GM21381 (cell line): ENCODE measurements around the gene TMCC3.
"Not testable (repeated sequence)": the region's sequence is repeated elsewhere in the genome, so short reads cannot be mapped to it uniquely, and the experiment has no call there.

Experiments
- ATAC-seq: cut with Tn5 transposase; IDR thresholded peaks from one replicate; pipeline ENCODE4 v1.9.1; 2021; ENCODE audit warnings: mild to moderate bottlenecking, moderate library complexity; ENCODE audit not compliant: unreplicated experiment

TMCC3 gene

DNA sequence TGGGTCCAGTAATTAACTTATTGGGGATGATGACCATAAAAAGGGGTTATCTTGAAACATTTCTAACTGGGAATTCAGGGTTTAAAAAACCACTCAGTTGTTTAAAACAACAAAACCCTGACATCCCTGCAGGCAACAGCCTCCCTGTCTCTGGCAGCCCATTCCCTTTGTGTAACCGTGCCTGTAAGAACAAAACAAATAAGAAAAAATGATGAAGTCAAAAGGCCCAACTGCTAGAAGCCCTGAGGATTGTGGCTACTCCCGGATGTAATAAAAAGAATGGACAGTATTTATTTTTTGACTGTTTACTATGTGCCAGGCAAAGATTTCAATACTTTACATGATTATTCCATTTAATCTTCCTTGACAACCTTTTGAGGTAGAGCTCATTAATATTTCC lies 75.3 kb downstream of the TMCC3 start:
- no peak for ATAC-seq

DNA sequence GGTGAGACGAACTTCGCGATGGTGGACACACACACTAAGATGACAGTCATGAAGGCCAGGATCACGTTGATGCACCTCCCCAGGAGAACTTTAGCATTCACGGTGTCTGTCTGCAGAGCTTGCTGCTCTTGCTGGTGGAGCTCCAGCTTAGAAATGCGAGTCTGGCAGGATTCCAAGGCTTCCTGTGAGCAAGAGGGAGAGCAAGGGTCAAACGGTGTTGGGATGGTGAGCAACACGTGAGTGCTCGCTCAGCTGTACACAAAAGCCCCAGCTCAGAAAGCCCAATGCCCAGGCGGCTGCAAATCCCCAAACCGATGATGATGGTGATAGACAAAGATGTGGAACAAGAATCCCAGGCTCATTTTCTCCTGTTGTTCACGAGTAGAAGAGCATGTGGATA lies 78.8 kb downstream of the TMCC3 start:
- no peak for ATAC-seq

DNA sequence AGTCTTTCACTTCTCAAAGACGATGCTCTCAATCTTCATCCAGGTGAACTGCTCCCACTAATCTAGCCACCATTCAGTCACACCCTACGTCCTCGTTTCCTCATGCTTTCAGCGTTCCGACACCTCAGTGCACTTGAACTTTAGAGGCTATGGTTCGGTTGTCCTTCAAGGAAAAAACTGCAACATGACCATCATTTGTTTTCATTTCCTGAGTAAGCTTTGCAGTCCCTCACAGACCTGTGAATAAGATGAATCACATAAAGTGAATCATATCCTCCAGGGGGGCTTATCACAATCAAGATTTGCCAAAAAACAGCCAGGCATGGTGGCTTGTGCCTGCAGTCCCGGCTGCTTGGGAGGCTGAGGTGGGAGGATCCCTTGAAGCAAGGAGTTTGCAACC lies 80.2 kb downstream of the TMCC3 start:
- no peak for ATAC-seq

- ATAC-seq = no peak
These were observed 82.6 kb downstream of the TMCC3 start for GRCh38 chr12:94567761-94568160.

DNA sequence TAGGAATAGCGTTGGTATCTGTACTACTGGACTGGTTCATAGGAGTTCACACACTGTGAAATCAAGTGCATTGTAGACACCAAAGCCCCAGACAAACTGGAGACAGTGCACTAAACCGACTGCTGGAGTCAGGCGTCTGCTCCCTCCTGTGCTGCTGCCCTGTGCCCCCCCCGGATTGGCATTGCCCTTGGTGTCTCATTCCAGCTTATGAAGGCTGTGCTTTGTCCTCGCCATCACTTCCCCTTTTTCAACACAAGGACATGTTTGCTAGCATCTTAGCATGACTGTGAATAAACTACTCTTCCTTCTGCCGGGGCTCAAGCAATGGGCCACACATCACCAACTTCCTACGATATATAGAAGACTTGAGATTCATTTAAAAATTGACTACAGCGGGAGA lies 84.0 kb downstream of the TMCC3 start:
- ATAC-seq = no peak

GRCh38 chr12:94565683-94566082 lies 84.7 kb downstream of the TMCC3 start:
- no peak for ATAC-seq

- no peak for ATAC-seq
These were observed 87.1 kb downstream of the TMCC3 start for GRCh38 chr12:94563286-94563685.

DNA sequence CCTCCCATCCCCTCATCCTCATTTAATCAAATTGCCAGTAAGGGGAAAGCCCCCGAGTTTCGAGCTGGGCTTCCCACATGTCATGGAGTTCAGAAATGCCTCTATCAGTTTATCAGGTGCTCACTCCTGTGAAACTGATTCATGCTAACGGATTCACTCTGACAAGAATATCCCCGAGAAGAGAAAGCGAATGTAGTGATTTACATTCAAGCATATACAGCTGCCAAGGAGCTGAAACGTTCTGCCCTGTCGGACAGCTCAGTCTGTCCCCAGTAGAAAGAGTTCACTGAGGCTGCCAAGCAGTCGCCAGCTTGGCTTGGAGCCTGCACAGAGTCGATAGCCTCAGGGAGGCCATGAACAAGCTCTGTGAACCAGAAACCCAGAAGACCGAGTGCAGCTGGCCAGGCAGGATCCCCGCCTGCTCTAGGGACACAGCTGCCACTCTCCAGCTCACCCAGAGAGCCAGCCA lies 88.4 kb downstream of the TMCC3 start:
- ATAC-seq = peak; percentile 81

GRCh38 chr12:94560431-94561221 lies 89.7 kb downstream of the TMCC3 start:
- ATAC-seq = peak; percentile 43

DNA sequence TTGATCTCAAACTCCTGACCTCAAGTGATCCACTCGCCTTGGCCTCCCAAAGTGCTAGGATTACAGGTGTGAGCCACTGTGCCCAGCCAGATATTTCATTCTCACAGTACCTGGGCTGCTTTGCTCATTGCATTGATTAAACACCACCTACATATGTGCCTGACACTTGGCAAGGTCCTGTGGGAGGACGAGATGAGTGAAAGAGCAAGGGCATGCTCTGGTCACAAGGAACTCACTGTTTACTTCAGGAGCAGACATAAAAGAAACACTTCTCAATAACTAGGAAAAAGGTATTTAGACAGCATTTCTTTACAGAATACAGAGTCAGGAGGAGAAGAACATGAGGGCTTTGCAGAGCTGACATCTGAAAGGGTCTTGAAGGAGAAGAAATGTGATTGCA lies 91.7 kb downstream of the TMCC3 start:
- no peak for ATAC-seq

DNA sequence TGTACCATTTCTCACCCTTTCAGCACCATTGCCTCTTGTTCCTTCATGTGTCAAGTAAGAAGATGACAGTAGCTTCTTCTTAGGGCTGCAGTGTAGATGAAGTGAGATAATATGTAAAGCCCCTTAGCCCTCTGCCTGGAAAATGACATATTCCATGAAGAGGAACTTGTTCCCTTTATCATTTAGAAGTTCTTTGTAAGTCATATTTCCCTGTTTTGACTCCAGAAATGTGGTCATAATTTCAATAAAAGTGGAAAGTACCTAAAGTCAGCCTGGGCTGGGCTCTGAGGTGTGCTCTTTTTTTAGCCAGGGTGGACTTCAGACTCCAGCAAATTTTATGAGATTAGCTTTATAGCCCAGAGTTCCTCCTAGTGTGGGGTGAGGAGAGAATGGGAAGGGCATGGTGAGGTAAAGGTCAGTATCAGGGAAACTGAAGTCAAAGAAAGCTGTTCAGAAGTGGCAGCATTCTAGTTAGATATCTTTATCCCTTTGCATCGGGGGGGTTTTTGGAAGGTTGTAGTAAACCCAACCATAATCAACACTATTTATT lies 92.5 kb downstream of the TMCC3 start:
- no peak for ATAC-seq

DNA sequence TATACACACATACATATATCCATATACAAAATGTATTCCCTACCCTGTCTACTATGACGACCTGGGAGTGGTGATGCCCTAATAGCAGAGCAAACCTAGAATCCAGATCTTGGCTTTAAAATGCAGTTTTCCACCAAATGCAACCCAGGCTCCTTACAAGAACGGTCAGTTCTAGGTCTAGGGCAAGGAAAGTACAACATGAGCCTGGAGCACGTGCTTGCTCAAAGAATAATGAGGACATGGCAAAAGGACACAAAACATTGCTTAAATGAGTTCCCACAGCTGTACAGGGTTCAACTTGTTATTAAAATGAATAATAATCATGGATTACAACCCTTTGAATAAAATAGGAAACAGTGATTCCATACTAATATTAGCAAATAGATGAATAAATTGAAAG lies 94.7 kb downstream of the TMCC3 start:
- no peak for ATAC-seq

- no peak for ATAC-seq
These were observed 96.5 kb downstream of the TMCC3 start for GRCh38 chr12:94553875-94554274.

DNA sequence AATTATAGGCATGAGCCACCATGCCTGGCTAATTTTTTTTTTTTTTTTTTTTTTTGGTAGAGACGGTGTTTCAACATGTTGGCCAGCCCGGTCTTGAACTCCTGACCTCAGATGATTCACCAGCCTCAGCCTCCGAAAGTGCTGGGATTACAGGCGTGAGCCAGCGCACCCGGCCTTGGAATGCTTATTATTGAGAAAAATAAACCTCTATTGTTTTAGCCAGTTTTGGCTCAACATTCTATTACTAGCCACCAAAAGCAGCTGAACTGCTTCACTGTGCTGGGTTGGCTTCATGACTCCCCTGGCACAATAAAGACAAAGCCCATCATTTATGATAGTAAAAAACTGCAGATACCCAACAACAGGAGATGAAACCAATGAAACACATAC lies 97.2 kb downstream of the TMCC3 start:
- ATAC-seq = no peak

DNA sequence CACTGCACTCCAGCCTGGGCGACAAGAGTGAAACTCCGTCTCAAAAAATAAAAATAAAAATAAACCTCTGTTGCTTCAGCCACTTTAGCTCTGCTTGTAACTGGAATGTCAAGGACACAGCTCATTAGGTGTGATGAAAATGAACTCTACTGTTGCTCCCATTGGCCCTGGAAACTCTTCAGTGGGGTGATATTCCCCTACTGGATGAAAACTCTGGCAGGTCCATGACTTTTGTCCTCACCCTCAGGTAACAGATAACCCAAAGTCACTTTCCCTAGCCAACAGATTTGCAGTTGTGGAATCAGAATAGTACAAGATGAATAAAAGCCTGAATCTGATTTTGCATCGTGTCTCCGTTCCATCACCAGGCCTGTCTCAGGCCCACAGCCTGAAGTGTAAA lies 98.5 kb downstream of the TMCC3 start:
- ATAC-seq = no peak

- no peak for ATAC-seq
These were observed 99.4 kb downstream of the TMCC3 start for GRCh38 chr12:94550964-94551363.

DNA sequence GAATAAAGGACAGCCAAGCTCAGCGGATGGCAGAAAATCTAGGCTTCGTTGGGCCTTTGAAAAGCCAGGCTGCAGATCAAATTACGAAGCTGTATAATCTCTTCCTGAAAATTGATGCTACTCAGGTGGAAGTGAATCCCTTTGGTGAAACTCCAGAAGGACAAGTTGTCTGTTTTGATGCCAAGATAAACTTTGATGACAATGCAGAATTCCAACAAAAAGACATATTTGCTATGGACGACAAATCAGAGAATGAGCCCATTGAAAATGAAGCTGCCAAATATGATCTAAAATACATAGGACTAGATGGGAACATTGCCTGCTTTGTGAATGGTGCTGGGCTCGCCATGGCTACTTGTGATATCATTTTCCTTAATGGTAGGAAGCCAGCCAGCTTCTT lies 101.5 kb downstream of the TMCC3 start:
- ATAC-seq = not testable (repeated sequence)

DNA sequence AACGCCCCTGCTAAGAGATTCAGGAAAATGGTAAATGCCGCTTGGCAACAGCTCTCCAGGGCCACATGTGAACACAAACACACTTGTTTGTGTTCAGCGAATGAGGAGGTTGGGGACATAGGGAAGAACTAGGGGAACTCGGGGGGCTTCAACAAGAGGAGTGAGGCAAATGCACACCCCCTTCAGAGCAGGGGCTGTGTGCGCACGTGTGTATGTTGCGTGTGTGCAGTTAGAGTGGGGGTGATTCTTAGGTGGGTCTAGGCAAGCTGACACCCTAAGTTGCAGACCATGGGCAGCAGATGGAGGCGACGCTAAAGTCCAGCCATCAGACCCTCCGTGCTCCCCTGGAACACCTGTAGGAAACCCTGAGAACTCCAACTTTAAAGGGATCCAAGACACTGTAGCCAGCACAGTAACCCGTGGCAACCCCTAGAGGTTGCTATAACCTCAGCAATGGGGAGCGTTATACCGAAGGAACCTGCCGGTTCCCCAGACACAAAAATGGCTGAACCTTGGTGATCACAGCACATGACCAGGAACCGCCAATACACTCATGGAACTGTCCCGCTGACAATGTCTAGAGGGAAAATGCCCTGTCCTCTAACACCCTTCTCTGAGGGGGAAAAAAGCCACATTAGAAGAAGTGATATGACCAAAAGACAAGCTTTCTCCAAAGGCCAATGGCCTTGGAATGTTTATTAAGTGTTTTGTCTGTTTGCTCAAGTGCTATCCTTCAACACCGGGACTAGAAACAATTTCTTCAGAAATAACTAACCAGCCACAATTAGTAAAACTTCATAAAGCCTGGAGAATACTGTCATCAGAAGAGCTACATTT lies 104.2 kb downstream of the TMCC3 start:
- ATAC-seq = no peak

GRCh38 chr12:94544355-94544754 lies 106.0 kb downstream of the TMCC3 start:
- ATAC-seq = no peak

DNA sequence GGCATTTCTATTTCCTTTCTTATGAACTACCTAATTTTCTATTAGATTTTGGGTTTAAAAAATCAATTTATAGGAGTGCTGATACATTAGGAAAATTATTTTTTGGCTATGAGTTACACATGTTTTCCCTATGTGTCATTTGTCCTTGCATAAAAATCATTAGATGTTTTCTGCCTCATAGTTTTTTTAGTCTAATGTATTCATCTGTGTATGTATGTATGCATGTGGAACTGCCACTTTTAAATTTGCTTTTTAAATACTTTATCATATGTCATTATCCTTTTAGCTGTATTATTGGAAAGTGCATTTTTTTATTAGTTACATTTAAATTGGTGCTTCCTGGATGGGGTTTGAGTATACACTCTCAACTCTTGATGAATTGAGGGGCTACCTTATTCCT lies 112.0 kb downstream of the TMCC3 start:
- ATAC-seq = no peak

GRCh38 chr12:94536040-94536965 lies 114.1 kb downstream of the TMCC3 start:
- ATAC-seq = no peak
